ENCODE measurements around the gene NANOS2. TPM values are rescaled to one million over a fixed set of nuclear protein-coding genes. Genes with fewer than 3 reads are reported as not detected.

The NANOS2 gene
- total RNA-seq, 1 donor: not detected

GRCh38 chr19:45958769-45959516 is 44.4 kb upstream of the NANOS2 start:
- TF ChIP-seq CTCF (IDR thresholded peaks at IDR 0.05; ENCODE audit: extremely low read depth, low read depth, low read length): no peak
- H3K27me3 ChIP-seq (ENCODE audit: insufficient read depth, low read length): peaks cover 10% of the 10 kb centered on the region
- H3K9me3 ChIP-seq (ENCODE audit: low read depth, low read length): no peaks in the 10 kb centered on the region
- H3K79me2 ChIP-seq (ENCODE audit: insufficient read depth, low read length): no peaks in the 10 kb centered on the region
- DNase-seq (ENCODE audit: insufficient read length, low spot score, missing footprints): peak; percentile 52
- no peak overlapping the region for H3K4me3 ChIP-seq (ENCODE audit: insufficient read depth, low read length)
- no peak overlapping the region for H2AFZ ChIP-seq (ENCODE audit: low read length)
- no peaks in the 10 kb centered on the region for H4K20me1 ChIP-seq (ENCODE audit: insufficient read depth, low read length)
- H3K36me3 ChIP-seq (ENCODE audit: insufficient read depth, low read length): no peaks in the 10 kb centered on the region
- no peak overlapping the region for H3K27ac ChIP-seq (ENCODE audit: low read depth, low read length)
- H3K4me2 ChIP-seq (ENCODE audit: insufficient read depth, low read length): no peak overlapping the region
- no peaks in the 10 kb centered on the region for H3K4me1 ChIP-seq (ENCODE audit: insufficient read depth, low read length)

GRCh38 chr19:45958320-45958719 is 43.7 kb upstream of the NANOS2 start:
- DNase-seq (ENCODE audit: insufficient read length, low spot score, missing footprints): no peak
- H3K4me3 ChIP-seq (ENCODE audit: insufficient read depth, low read length): no peak overlapping the region
- no peak overlapping the region for H3K27ac ChIP-seq (ENCODE audit: low read depth, low read length)
- no peaks in the 10 kb centered on the region for H3K9me3 ChIP-seq (ENCODE audit: low read depth, low read length)
- H4K20me1 ChIP-seq (ENCODE audit: insufficient read depth, low read length): no peaks in the 10 kb centered on the region
- H3K36me3 ChIP-seq (ENCODE audit: insufficient read depth, low read length): no peaks in the 10 kb centered on the region
- no peaks in the 10 kb centered on the region for H3K79me2 ChIP-seq (ENCODE audit: insufficient read depth, low read length)
- no peaks in the 10 kb centered on the region for H3K4me1 ChIP-seq (ENCODE audit: insufficient read depth, low read length)
- H3K4me2 ChIP-seq (ENCODE audit: insufficient read depth, low read length): no peak overlapping the region
- no peak overlapping the region for H2AFZ ChIP-seq (ENCODE audit: low read length)
- peaks cover 10% of the 10 kb centered on the region for H3K27me3 ChIP-seq (ENCODE audit: insufficient read depth, low read length)
- no peak for TF ChIP-seq CTCF (IDR thresholded peaks at IDR 0.05; ENCODE audit: extremely low read depth, low read depth, low read length)

DNA sequence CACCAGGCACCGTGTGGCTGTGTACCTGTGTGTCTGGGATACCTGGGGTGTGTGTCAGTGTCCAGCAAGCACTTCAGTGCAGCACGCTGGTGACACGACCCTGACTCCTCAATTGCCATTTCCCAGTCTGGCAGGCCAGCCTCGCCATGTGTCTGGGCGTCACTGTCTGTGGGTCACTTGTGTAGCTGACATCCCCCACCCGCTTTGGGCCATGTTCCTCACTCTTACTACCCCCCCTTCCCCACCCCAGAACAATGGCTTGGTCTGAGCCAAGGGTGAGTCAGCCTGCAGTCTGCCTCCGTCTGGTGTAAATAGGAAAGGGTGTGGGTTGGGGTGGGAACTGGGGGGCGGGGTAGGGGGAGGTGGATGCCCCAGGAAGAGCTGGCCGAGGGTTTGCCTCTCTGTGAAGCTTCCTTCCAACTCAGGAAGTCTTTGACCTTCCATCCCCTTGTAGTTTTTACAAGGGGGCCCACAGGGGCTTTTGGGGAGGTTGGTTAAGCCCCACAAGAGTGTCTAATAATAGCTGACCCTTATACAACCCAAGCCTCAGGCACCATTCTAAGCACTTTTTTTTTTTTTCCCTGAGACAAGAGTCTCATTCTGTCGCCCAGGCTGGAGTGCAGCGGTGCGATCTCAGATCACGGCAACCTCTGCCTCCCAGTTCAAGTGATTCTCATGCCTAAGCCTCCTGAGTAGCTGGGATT is 41.5 kb upstream of the NANOS2 start:
- H3K36me3 ChIP-seq (ENCODE audit: insufficient read depth, low read length): no peaks in the 10 kb centered on the region
- no peak overlapping the region for H2AFZ ChIP-seq (ENCODE audit: low read length)
- no peaks in the 10 kb centered on the region for H4K20me1 ChIP-seq (ENCODE audit: insufficient read depth, low read length)
- H3K27ac ChIP-seq (ENCODE audit: low read depth, low read length): no peak overlapping the region
- no peak overlapping the region for H3K4me3 ChIP-seq (ENCODE audit: insufficient read depth, low read length)
- H3K9me3 ChIP-seq (ENCODE audit: low read depth, low read length): no peaks in the 10 kb centered on the region
- H3K4me1 ChIP-seq (ENCODE audit: insufficient read depth, low read length): no peaks in the 10 kb centered on the region
- DNase-seq (ENCODE audit: insufficient read length, low spot score, missing footprints): no peak
- peaks cover 7% of the 10 kb centered on the region for H3K27me3 ChIP-seq (ENCODE audit: insufficient read depth, low read length)
- no peak for TF ChIP-seq CTCF (IDR thresholded peaks at IDR 0.05; ENCODE audit: extremely low read depth, low read depth, low read length)
- no peak overlapping the region for H3K4me2 ChIP-seq (ENCODE audit: insufficient read depth, low read length)
- H3K79me2 ChIP-seq (ENCODE audit: insufficient read depth, low read length): no peaks in the 10 kb centered on the region

- Histone ChIP-seq H3K27ac (ENCODE audit: low read depth, low read length) (no peak overlapping the region), H3K9me3 (ENCODE audit: low read depth, low read length) (no peaks in the 10 kb centered on the region), H3K36me3 (ENCODE audit: insufficient read depth, low read length) (no peaks in the 10 kb centered on the region), H4K20me1 (ENCODE audit: insufficient read depth, low read length) (no peaks in the 10 kb centered on the region), H2AFZ (ENCODE audit: low read length) (no peak overlapping the region), H3K4me3 (ENCODE audit: insufficient read depth, low read length) (no peak overlapping the region), H3K4me1 (ENCODE audit: insufficient read depth, low read length) (no peaks in the 10 kb centered on the region), H3K4me2 (ENCODE audit: insufficient read depth, low read length) (no peak overlapping the region), H3K27me3 (ENCODE audit: insufficient read depth, low read length) (no peaks in the 10 kb centered on the region), H3K79me2 (ENCODE audit: insufficient read depth, low read length) (no peaks in the 10 kb centered on the region)
- TF ChIP-seq CTCF (IDR thresholded peaks at IDR 0.05; ENCODE audit: extremely low read depth, low read depth, low read length): no peak
- no peak for DNase-seq (ENCODE audit: insufficient read length, low spot score, missing footprints)
Measured at GRCh38 chr19:45954156-45954555, 39.6 kb upstream of the NANOS2 start.

Measured in osteoblast (primary cell).